Endothelial cell of umbilical vein (primary cell): ENCODE measurements around the gene DDX27. TPM values are rescaled to one million over a fixed set of nuclear protein-coding genes. Genes with fewer than 3 reads are reported as not detected.
A peak's percentile ranks its signal among the peaks of the same experiment; 100 is the strongest.

Experiments
- BruUV-seq: library from RNA; stranded (reverse); fragments of 400-500 nt; replicated peaks from 2 replicates; lab custom pipeline; 2021; lab: Mats Ljungman, UMichigan
- CTCF ChIA-PET: fragments of 300-600, 350-600 bp; sonication (Branson Sonifier 250); formaldehyde crosslinking; loops from one replicate; lab custom pipeline; 2021; ENCODE audit warnings: antibody characterized with exemption, inconsistent platforms; lab: Charles Lee
- POLR2A ChIA-PET: fragments of 300-600, 350-600 bp; sonication (Branson Sonifier 250); formaldehyde crosslinking; loops from one replicate; lab custom pipeline; 2021; ENCODE audit warnings: antibody characterized with exemption, inconsistent platforms; lab: Charles Lee
- DNase-seq: peaks from one replicate; pipeline ENCODE4 v3.0.0-alpha.2; 2011; ENCODE audit warnings: low read depth, low spot score
- FAIRE-seq: peaks from 2 replicates; lab custom pipeline; 2011; peaks lifted over from hg19 to GRCh38; lab: Jason Lieb, UNC
- H2AFZ ChIP-seq: 2 replicates; pipeline ENCODE4 v1.6.0; 2012; ENCODE audit warnings: low read depth, low read length, control low read depth, inconsistent platforms
- H3K27ac ChIP-seq: 2 replicates; pipeline ENCODE4 v1.5.1; 2011; ENCODE audit warnings: low read depth, mild to moderate bottlenecking, control low read depth, low read length, moderate library complexity; ENCODE audit not compliant: insufficient read depth
- H3K27me3 ChIP-seq, 2 experiments: 2 replicates each; pipeline versions ENCODE4 v1.6.0 to v1.6.1; 2011; ENCODE audit warnings: low read length in 2 of 2, mixed read lengths in 1 of 2; ENCODE audit not compliant: control insufficient read depth in 2 of 2, insufficient read depth in 2 of 2
- H3K36me3 ChIP-seq, 2 experiments: 2 replicates in 1 of 2; 3 replicates in 1 of 2; pipeline ENCODE4 v1.5.1; 2011; ENCODE audit warnings: low read length in 2 of 2, mild to moderate bottlenecking in 1 of 2, moderate library complexity in 1 of 2; ENCODE audit not compliant: control insufficient read depth in 2 of 2, insufficient read depth in 2 of 2; ENCODE audit errors: extremely low read depth in 1 of 2
- H3K4me1 ChIP-seq: 3 replicates; pipeline ENCODE4 v1.5.1; 2011; ENCODE audit warnings: mild to moderate bottlenecking, low read length; ENCODE audit not compliant: control insufficient read depth, insufficient read depth; ENCODE audit errors: extremely low read depth
- H3K4me2 ChIP-seq: 2 replicates; pipeline ENCODE4 v1.6.1; 2011; ENCODE audit warnings: low read length, control low read depth, mixed read lengths; ENCODE audit not compliant: insufficient read depth
- H3K4me3 ChIP-seq, 3 experiments: fragments of 200-600 bp in 1 of 3; sonication (generic), shearing (Covaris generic) in 1 of 3; replicated peaks in 1 of 3; 2 replicates each; pipeline ENCODE4 v1.5.1; 2011 to 2016; ENCODE audit warnings: control low read depth in 3 of 3, low read length in 3 of 3, mild to moderate bottlenecking in 2 of 3, inconsistent platforms in 1 of 3, low read depth in 1 of 3, moderate library complexity in 1 of 3; ENCODE audit not compliant: insufficient read depth in 1 of 3
- H3K79me2 ChIP-seq: 2 replicates; pipeline ENCODE4 v1.6.0; 2012; ENCODE audit warnings: low read length, inconsistent platforms; ENCODE audit not compliant: control insufficient read depth, insufficient read depth
- H3K9ac ChIP-seq: replicated peaks from 2 replicates; pipeline ENCODE3; 2011; ENCODE audit warnings: low read length, control low read depth; ENCODE audit not compliant: insufficient read depth; ENCODE audit errors: extremely low read depth
- H3K9me1 ChIP-seq: replicated peaks from 3 replicates; pipeline ENCODE4 v1.6.0; 2011; ENCODE audit warnings: mild to moderate bottlenecking, low read length; ENCODE audit not compliant: control insufficient read depth, insufficient read depth; ENCODE audit errors: extremely low read depth
- H3K9me3 ChIP-seq: replicated peaks from 2 replicates; pipeline ENCODE4 v1.5.1; 2012; ENCODE audit warnings: low read length, inconsistent platforms; ENCODE audit not compliant: control insufficient read depth, insufficient read depth
- H4K20me1 ChIP-seq: replicated peaks from 2 replicates; pipeline ENCODE3; 2011; ENCODE audit warnings: mild to moderate bottlenecking, low read length; ENCODE audit not compliant: control insufficient read depth, insufficient read depth; ENCODE audit errors: extremely low read depth
- CTCF ChIP-seq, 2 donors: IDR thresholded peaks; 1 replicate in 1 of 2; 2 replicates in 1 of 2; pipeline ENCODE4 v1.5.1; 2011; ENCODE audit warnings: low read length in 2 of 2, mild to moderate bottlenecking in 2 of 2, moderate library complexity in 2 of 2, control low read depth in 1 of 2, inconsistent platforms in 1 of 2, low read depth in 1 of 2; ENCODE audit not compliant: insufficient read depth in 1 of 2; ENCODE audit errors: extremely low read depth in 1 of 2
- EZH2 ChIP-seq: IDR thresholded peaks from 2 replicates; pipeline ENCODE4 v1.6.1; 2012; ENCODE audit warnings: borderline replicate concordance, low read depth, mild to moderate bottlenecking, moderate library complexity, low read length, inconsistent platforms; ENCODE audit not compliant: severe bottlenecking
- FOS ChIP-seq: IDR thresholded peaks from 2 replicates; pipeline ENCODE4 v1.6.1; 2011; ENCODE audit warnings: mild to moderate bottlenecking, low read length, moderate library complexity, borderline replicate concordance; ENCODE audit not compliant: insufficient read depth
- GATA2 ChIP-seq: IDR thresholded peaks from 2 replicates; pipeline ENCODE4 v1.7.0; 2011; ENCODE audit warnings: low read depth, mild to moderate bottlenecking, moderate library complexity, mixed read lengths, low read length; ENCODE audit not compliant: insufficient read length, insufficient read depth
- JUN ChIP-seq: IDR thresholded peaks from 2 replicates; pipeline ENCODE4 v1.6.1; 2011; ENCODE audit warnings: borderline replicate concordance, low read depth; ENCODE audit not compliant: insufficient read length, insufficient read depth
- MYC ChIP-seq: IDR thresholded peaks from one replicate; pipeline ENCODE4 v1.6.1; 2011; ENCODE audit warnings: mild to moderate bottlenecking, low read depth, low read length
- POLR2A ChIP-seq: IDR thresholded peaks from 2 replicates; pipeline ENCODE4 v1.6.1; 2012; ENCODE audit warnings: low read depth, mild to moderate bottlenecking, control low read depth, low read length
- dilution Hi-C: fragments of 300-500 bp; cut with MboI; formaldehyde crosslinking; loops from one replicate; pipeline ENCODE4 v1.15.0; 2019; ENCODE audit warnings: low sequenced_read_pairs; ENCODE audit not compliant: extremely low pct_ligation_motif_present
- intact Hi-C: fragments of 100-400 bp; cut with micrococcal nuclease; formaldehyde crosslinking; loops from one replicate; pipeline ENCODE4 v1.10.0; 2022
- polyA plus RNA-seq, 4 experiments: library from polyadenylated mRNA; depleted of rRNA in 3 of 4; stranded (reverse) in 3 of 4; unstranded in 1 of 4; fragments of >200 nt; gene quantifications; 2 replicates each; pipeline versions ENCODE4 v1.2.1 to v1.2.3, GENCODE V29; 2011 to 2012; ENCODE audit warnings: missing spikeins in 1 of 4
- total RNA-seq: library from RNA; stranded (reverse); gene quantifications from 2 replicates; pipeline ENCODE4 v1.2.3, GENCODE V29; 2021

The DDX27 gene
- total and polyA plus RNA-seq, 2 donors (not counting 3 experiments of a cell fraction or from before 2014, with no cell fraction given) = 24.0 to 25.7 TPM

- Histone ChIP-seq H3K4me2 (no peak overlapping the region), H3K9me3 (no peaks in the 10 kb centered on the region), H3K4me1 (peaks cover 15% of the 10 kb centered on the region), H3K27ac (no peak overlapping the region), H3K4me3 (no peak overlapping the region), H3K79me2 (peaks cover 82% of the 10 kb centered on the region), H3K9me1 (peaks cover under 1% of the 10 kb centered on the region), H3K9ac (no peak overlapping the region), H3K36me3 (peaks cover 17 to 21% of the 10 kb centered on the region in 2 experiments), H4K20me1 (peaks cover 3% of the 10 kb centered on the region), H3K27me3 (no peaks in the 10 kb centered on the region), H2AFZ (no peak overlapping the region)
- FAIRE-seq (no peak), DNase-seq (no peak)
- TF ChIP-seq FOS (no peak), GATA2 (no peak), MYC (no peak), CTCF (IDR thresholded peaks at IDR 0.05; ENCODE audit: extremely low read depth in 1 of 2, insufficient read depth in 1 of 2, low read depth in 1 of 2, low read length in 2 of 2) (no peak), EZH2 (no peak), POLR2A (no peak), JUN (no peak)
- BruUV-seq = TSS peak; percentile 0
- dilution Hi-C loops = no loop called here
- intact Hi-C loops = no loop called here
- CTCF ChIA-PET = interaction anchor here (1.6 kb wide), 2 partner anchors 8 to 50 kb away, joined by 5 to 8 read pairs; no protein-coding TSS in a partner anchor
- POLR2A ChIA-PET = no interaction called here
These were observed 51.5 kb downstream of the DDX27 start for GRCh38 chr20:49270736-49271135.
